GM18907 (cell line): ENCODE measurements around the gene PSEN2.

ENCODE experiments used
- ATAC-seq: cut with Tn5 transposase; IDR thresholded peaks from one replicate; pipeline ENCODE4 v1.9.1; 2021; ENCODE audit warnings: mild to moderate bottlenecking, moderate library complexity; ENCODE audit not compliant: unreplicated experiment

The PSEN2 gene

GRCh38 chr1:226884966-226885820 lies 14.8 kb downstream of the PSEN2 start:
- ATAC-seq, result no peak

GRCh38 chr1:226886122-226886901 lies 15.9 kb downstream of the PSEN2 start:
- ATAC-seq, result no peak

GRCh38 chr1:226887006-226887405 lies 16.6 kb downstream of the PSEN2 start:
- no peak for ATAC-seq

- no peak for ATAC-seq
Observed at GRCh38 chr1:226888021-226888420, 17.6 kb downstream of the PSEN2 start.

GRCh38 chr1:226888816-226889215 lies 18.4 kb downstream of the PSEN2 start:
- ATAC-seq, result no peak

- no peak for ATAC-seq
Observed at GRCh38 chr1:226889616-226890330, 19.4 kb downstream of the PSEN2 start.

- ATAC-seq, result no peak
Observed at GRCh38 chr1:226890331-226891108, 20.1 kb downstream of the PSEN2 start.

- ATAC-seq, result no peak
Observed at GRCh38 chr1:226891346-226891745, 20.9 kb downstream of the PSEN2 start.

- no peak for ATAC-seq
Observed at GRCh38 chr1:226891846-226892523, 21.6 kb downstream of the PSEN2 start.

- no peak for ATAC-seq
Observed at GRCh38 chr1:226892524-226892875, 22.1 kb downstream of the PSEN2 start.

GRCh38 chr1:226893936-226894335 lies 23.5 kb downstream of the PSEN2 start:
- no peak for ATAC-seq

- no peak for ATAC-seq
Observed at GRCh38 chr1:226894826-226895225, 24.4 kb downstream of the PSEN2 start.

GRCh38 chr1:226895644-226896043 lies 25.2 kb downstream of the PSEN2 start:
- no peak for ATAC-seq

- no peak for ATAC-seq
Observed at GRCh38 chr1:226898246-226898645, 27.8 kb downstream of the PSEN2 start.

- no peak for ATAC-seq
Observed at GRCh38 chr1:226901421-226901820, 31.0 kb downstream of the PSEN2 start.

- no peak for ATAC-seq
Observed at GRCh38 chr1:226902601-226903000, 32.2 kb downstream of the PSEN2 start.

GRCh38 chr1:226903819-226904716 lies 33.7 kb downstream of the PSEN2 start:
- ATAC-seq, result no peak

- ATAC-seq, result no peak
Observed at GRCh38 chr1:226904772-226905171, 34.4 kb downstream of the PSEN2 start.

GRCh38 chr1:226908419-226908818 lies 38.0 kb downstream of the PSEN2 start:
- no peak for ATAC-seq
